ENCODE results near the gene RNF220.

Gene RNF220

DNA sequence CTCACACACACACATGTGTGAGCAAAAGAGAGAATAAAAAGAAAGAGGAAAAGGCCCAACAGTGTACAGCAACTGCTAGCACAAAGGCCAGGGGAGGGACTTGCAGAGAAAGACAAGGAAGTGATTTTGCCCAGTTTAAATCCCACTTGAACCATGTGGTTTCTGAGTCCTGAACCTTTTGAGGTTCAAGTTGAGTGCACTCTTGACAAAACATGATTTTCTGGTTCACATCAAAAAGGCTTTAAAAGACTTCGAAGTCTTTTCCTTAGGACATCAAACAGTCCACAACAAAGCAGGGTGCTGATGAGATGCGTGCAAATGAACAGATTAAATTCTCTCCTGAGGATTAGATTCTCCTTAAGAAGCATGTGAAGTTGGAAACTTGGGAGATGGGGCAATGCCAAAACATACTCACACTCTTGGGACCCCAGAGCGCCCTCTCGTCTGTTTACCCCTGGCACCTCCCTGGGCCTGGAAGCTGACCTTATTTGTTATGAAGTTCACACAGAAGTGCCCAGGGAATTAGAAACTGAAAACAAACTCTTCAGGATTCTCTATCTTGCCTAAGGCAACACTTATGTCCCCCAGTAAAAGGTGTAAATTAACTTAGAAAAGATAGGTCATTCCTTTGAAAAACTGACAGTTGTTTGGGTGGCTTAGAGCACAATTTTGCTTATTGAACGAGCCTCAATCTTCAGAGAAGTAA is 31.5 kb downstream of the RNF220 start:
- no peak for DNase-seq (ENCODE audit: low read depth)

DNA sequence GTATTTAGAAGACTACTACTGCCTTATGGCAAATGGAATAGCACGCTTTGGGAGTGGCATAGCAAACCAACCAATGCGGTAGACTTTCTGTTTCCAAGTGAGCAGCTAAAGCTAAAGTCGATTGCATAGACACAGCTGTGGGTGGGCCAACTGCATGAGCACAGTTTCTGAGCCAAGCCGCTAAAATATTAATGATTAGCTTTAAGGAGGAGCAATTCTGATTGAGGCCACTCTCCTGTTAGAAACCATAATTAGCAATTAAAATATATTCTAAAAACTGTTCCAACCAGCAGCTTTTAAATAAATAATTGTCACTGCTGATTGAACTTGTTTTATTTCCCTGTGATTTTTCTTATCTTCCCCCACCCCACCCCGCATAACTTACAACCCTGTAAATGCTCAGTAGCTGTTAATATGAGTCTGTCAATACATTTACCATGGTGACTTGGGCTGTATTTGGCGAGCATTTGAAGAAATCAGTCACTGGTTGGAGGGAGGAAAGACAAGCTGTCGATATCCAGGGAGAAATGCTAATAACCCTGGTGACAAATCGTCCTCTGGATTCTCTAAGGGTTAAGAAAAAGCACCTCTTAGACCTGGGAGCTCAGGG is 32.2 kb downstream of the RNF220 start:
- DNase-seq (ENCODE audit: low read depth): no peak

DNA sequence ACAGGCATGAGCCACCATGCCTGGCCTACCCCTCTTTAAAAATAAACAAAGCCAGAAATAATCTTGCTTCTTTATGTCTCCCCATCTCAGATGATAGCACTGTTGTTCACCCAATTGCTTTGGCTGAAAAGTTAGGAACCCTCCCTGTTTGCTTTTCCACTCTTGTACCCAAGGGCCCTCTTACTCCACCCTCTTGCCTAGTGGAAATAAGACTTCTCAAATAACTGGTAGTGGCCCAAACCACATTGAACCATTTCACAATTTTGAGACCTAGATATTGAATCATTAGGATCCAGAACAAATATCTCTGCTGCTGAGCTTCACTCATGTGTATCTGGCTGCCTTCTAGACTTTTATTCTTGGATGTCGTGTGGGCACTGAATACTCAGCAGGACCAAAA is 37.7 kb downstream of the RNF220 start:
- DNase-seq (ENCODE audit: low read depth): no peak

DNA sequence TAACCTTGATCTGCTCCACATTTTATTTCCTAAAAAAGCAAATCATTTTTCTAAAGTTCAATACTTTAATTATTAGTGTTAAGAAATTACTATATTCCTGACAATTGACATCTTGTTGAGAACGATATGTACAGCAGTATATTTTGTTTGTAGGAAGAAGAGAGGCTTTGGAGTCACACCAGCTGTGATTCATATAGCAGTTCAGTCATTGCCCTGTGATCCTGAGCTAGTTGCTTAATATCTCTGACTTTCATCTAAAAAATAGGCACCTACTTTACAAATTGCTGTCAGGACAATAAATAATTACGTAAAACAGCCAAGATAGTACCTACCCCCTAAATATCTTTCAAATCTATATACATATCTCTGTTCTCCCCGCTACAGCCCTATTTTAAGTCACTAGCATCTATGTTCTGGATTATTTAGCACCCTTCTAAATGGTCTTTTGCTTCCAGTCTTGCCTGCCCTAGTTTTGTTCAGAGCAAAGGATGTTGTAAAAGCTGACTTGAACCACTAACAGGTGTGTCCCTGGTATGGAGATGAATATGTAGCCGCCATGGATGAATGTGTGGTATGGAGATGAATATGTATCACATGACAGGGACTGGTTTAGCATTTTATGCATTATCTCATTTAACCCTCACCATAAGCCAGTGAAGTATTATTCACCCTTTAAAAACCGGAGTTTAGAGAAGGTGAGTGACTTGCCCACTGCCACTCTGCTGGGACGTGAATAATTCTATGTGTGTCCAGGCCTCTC is 42.2 kb downstream of the RNF220 start:
- DNase-seq (ENCODE audit: low read depth): no peak

DNA sequence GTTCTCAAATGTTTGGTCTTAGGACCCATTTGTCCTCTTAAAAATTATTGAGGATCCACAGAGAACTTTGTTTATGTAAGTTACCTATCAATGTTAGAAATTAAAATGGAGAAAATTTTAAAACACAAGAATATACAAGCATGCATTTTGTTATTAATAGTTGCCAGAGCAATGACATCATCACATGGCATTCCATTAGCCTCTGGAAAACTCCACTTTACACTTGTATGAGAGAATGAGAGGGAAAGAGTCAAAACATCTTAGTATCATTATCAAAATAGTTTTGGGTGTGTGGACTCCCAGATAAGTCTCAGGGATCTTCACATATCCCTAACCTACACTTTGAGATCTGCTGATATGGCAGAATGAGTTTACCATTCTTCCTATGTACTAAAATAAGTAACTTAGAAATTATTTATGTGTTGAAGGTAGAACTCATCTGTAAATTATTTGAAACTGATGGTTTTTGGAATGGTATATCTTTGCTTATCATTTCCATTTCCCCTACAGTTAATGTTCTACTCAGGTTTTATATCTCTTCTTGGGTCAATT is 48.8 kb downstream of the RNF220 start:
- DNase-seq (ENCODE audit: low read depth): no peak

DNA sequence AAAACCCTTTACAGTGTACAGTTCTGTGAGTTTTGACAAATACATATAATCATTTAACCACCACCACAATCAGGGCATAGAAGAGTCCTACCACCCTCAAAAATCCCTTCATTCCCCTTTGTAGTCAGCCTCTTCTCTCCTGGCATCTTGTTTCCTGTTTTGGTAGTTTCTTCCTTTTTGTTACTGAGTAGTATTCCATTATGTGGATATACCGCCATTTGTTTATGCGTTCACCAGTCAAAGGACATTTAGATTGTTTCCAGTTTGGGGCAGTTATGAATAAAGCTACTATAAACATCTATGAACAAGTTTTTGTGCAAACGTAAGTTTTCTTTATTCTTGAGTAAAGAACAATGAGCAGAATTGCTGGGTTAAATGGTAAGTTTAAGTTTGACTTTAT is 49.6 kb downstream of the RNF220 start:
- no peak for DNase-seq (ENCODE audit: low read depth)

DNA sequence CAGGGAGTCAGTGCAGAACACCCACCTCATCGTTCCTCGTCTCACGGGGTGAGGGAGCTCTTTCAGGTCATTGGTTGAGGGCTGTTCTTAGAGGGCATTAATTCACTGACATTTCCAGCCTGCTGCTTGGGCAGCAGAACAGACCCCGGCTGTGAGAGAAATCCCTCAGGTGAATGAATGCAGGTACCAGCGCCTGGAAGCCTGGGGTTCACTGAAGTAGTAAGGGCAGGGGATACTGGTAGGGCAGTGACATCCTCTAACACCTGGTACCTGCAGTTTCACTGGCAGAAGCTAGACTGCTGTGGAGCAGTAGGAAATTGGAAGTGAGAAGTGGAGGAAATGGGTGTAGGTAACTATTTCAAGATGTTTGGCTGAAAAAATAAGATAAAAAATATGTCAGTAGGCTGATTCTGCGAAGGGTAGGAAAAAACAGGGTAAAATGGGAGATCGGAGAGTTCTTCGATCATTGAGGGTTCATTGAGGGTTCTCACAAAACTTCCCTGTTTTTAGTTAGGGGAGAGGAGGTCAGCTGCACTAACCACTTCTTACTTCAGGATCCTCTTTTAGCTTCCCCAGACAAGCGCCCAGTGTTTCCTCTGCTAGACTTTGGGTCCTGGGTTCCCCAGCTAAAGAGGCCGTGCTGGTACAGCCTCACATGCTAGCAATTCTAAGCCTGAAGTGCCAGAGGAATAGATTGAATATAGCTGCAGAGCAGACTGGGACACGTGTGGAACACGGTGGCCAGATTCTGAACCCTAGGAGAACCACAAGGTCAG is 55.2 kb downstream of the RNF220 start:
- no peak for DNase-seq (ENCODE audit: low read depth)

DNA sequence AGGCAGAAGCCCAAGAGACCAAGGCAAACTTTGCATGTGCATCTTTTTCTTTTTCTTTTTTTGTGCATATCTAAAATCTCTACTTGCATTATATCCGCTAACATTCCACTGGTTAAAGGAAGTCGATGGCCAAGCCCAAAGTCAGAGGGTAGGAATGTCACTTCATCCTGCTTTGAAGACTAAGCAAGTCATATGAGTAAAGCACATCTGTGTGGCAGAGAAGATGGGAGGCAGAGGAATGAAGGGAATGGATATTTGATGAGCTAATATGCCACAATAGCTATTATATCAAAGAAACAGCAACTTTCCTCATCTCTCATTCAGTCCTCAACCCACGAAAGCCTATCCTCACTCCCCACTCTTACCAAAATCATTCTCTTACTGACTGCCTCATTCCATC is 59.3 kb downstream of the RNF220 start:
- DNase-seq (ENCODE audit: low read depth): no peak

DNA sequence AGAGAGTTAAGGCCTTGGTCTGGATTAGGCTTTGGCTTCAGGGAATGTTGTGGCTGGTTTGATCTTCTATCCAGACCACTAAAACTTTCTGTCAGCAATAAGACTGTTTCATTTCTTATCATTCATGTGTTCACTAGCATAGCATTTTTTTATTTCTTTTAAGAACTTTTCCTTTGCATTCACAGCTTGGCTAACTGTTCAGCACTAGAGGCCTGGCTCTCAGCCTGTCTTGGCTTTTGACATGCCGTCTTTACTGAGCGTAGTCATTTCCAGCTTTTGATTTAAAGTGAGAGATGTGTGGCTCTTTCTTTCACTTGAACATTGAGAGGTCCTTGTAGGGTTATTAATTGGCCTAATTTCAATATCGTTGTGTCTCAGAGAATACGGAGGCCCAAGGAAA is 62.5 kb downstream of the RNF220 start:
- no peak for DNase-seq (ENCODE audit: low read depth)

DNA sequence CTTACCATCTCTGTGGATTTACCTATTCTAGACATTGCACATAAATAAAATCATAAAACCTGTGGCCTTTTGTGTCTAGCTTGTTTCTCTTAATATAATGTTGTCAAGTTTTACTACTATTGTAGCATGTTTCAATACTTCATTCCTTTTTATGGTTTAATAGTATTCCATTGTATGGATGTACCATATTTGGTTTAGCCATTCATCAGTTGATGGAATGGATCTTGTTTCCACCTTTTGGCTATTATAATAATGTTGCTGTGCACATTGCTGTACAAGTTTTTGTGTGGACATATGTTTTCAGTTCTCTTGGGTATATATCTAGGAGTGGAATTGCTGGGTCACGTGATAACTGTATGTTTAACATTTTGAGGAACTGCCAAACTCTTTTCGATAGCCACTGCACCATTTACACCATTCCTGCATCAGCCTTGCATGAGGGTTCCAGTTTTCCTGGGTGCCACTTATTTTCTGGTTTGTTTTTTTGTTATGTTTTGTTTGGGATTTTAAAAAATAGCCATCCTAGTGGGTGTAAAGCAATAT is 66.9 kb downstream of the RNF220 start:
- no peak for DNase-seq (ENCODE audit: low read depth)

DNA sequence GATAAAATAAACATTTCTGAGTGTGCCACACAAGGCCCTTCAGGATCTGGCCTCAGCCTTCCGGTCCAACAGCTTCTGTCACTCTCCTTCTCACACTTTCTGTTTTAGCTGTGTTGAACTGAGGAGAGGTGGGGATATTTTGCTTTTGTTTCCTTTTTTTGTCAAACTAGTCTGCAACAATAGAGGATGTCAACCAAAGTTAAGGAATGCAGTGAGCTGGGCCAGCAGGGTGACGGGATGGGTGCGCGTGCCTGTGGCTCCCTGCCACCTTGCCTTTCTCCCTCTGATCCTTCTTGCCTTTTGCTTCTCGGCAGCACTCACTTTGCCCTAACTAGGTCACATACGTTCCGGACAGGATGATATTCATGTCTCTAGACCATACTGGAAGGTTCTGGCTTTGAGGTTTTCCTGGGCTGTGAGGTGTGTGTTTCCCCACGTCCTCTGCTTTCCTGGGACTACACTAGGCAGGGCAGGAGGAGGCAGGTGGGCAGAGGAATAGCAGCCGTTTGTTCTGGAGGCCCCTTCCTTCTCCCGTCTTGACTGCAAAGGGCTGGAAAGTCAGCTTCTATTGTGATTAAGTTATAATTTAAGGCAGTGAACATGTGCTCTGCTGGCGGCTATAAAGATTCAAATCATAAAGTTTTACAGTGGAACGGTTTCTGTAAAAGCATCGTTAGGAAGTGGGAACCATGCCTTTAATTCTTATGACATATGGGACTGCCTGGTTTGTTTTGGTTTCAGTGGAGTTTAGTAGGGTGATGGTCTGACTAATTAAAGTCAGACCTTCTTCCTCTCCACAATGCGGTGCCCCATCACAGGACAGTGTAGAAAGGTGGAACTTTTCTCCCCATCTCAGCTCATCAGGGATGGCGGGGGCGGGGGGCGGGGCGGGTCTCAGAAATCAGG is 67.8 kb downstream of the RNF220 start:
- no peak for DNase-seq (ENCODE audit: low read depth)

DNA sequence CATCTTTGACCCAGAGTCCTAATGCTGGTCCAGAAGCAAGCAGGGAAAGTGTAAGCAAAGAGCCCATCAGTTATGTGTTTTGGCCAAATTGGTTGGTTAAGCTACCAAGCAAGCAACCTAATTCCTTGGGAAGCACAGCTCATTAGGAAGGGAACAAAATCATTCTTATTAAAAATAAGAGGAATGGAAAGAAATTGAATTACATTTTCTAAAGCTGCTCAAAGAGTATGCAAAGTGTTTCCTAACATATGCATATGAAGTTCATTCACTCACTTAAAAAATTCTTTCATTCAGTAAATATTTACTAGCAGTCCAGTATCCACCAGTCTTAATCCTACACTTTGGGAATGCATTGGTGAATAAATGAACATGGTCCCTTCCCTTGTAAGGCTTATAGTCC is 71.8 kb downstream of the RNF220 start:
- DNase-seq (ENCODE audit: low read depth): no peak

DNA sequence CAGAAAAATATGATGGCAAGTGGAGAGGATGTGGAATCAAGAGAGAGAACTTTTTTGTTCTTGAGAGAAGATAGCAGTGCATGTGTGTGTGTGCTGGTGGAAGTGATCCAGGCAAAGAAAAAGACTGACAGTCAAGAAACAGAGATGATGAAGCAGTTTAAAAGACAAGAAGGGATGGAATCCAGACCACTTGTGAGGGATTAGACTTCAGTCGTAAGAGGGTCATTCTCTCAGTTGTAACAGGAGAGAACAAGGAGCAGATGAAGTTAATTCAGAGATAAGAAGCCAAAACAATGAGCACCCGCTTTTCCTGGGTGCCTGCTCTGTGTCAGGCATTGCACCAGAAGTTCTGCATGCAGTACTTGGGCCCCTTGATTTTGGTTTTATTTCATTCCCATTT is 76.6 kb downstream of the RNF220 start:
- no peak for DNase-seq (ENCODE audit: low read depth)

DNA sequence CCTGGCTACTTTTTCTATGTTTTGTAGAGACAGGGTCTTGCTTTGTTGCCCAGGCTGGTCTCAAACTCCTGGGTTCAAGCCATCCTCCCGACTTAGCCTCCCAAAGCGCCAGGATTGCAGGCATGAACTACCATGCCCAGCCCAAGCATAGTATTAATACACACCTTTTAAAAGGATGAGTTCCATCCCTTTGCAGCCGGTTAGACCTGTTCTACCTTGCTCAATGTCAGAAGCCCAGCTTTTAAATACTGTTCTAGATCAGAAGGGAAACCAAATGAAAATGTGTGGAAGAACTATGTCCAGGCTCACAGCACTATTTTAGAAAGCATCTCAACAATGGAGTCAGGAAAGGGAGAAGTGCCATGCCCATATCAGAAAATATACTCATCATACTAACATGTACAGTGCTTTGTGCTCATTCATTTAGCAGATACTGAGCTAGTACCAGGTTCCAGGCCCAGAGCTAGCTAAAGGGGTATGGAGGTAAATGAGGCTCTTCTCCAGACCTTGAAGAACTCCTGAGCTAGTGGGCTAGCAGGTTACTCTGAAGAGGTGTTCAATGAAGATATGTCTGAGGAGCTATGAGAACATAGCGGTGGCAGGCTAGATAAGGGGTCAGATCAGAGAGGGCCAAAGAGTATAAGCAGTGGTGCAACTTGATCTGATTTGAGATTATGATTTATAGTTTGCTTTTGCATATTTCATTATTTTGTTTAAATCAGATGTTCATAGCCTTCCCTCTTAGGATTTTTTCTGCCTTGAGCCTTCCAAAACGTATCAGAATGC is 78.2 kb downstream of the RNF220 start:
- DNase-seq (ENCODE audit: low read depth): no peak

DNA sequence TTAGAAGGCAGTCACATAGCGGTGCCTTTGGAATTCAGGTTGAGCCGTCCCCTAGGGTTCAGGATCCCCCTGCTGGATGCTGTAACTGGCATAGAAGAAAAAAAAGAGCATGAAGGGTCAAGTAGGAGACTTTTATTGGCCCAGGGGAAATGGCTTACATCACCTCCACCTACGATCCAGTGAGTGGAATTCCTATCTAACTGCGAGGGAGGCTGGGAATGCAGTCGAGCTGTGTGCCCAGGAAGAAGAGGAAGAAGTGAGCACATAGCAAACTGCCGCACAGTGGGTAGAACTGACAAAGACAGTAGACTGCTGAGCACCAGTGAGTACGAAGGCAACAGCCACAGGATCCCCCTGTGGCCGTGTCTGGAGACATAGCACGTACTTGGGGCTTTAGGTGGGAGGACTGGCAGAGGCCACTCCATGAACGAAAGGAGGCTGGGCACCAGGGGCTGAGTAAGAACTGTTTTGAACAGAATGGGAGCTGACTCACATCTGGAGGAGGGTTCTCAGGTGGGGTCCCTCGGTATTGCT is 79.2 kb downstream of the RNF220 start:
- no peak for DNase-seq (ENCODE audit: low read depth)

DNA sequence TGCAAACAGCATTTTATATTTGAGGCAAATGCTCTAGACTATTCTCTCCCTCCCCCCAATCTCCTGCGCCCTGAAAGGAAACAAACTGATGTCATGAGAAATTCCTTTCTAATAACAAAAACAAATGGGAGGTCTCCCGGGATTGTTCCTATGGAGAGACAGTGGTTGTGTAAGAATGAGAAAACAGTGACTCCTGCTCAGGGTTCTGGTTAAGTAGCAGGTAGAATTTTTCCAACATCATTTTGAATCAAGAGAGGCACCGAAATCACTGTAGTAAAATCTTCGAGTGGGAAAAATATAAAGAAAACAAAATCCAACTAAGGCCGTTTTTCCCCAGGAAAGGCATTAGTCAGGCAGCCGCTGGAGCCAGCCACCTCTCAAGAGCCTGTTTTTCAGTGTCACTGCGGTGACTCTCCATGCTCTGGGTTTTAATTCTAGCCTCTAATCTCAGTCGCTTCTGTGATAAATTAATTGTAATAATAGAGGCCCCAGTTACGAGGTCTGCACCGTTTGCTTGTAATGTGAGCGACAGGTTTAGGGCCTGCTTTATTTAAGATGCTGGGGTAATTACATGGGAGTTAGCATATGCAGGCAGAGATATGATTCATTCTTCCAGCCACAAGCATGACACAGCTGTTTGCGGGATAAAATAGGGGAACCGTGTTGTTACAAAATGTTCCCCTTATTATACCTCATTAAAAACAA is 80.3 kb downstream of the RNF220 start:
- DNase-seq (ENCODE audit: low read depth): no peak

DNA sequence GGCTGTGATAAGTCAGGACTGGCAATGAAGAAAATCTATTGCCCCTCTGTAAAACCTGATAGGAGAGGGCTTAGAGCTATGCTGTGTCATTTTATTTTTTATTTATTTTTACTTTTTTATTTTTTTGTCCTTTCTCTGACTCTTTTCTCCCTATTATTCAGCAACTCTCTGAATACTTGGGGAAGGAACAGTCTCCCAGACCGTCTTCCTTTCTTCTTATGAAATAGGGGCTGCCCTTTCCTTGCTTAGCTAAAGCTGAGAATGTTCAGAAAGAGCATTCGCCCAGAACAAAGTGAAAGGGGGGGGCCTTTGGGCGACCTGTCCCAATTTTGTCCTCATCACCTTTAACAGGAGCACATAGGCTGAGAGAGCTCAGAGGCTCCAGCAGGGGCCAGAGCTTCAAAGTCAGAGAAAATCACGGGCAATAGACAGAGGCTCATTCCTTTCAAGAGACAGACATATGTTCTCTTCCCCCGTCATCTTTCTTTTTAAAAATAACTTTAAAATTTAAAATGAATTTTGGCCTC is 80.9 kb downstream of the RNF220 start:
- DNase-seq (ENCODE audit: low read depth): no peak

DNA sequence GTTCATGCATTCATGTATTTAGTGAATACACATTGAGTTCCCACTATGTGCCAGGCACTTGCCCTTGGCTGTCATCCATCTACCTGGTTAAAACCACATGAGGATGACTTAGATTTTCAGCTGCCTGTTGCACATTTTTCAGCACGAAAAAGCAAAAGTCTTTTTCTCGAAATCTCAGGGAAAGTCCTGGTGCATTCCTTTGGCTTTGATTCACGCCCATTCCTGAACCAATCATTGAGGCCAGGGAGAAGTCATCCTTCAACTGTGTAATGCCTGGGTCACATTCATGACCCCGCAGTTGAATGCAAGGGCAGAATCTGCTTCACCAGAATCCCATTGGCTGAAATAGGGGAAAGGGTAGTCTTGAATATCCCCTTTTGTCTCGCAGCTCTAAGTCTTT is 84.4 kb downstream of the RNF220 start:
- DNase-seq (ENCODE audit: low read depth): no peak

All from activated gamma-delta T cell treated with anti-CD3 and anti-CD28 coated beads, Interleukin-2, amount 50 U/mL, for 16 hours (primary cell).